DND-41 (cell line): ENCODE results near the gene EPM2A.

ENCODE experiments used
- EZH2 ChIP-seq: IDR thresholded peaks from 3 replicates; pipeline ENCODE4 v1.6.1; 2012; ENCODE audit warnings: borderline replicate concordance, low read depth, mild to moderate bottlenecking, moderate library complexity, low read length, inconsistent platforms; ENCODE audit not compliant: severe bottlenecking
- TF ChIP-seq, protein P1 (sequence below): IDR thresholded peaks from 2 replicates; pipeline ENCODE4 v1.5.1; 2012; ENCODE audit warnings: borderline replicate concordance, low read length, moderate library complexity, mild to moderate bottlenecking; ENCODE audit not compliant: poor library complexity, severe bottlenecking; ENCODE audit errors: extremely low read depth

DNA sequence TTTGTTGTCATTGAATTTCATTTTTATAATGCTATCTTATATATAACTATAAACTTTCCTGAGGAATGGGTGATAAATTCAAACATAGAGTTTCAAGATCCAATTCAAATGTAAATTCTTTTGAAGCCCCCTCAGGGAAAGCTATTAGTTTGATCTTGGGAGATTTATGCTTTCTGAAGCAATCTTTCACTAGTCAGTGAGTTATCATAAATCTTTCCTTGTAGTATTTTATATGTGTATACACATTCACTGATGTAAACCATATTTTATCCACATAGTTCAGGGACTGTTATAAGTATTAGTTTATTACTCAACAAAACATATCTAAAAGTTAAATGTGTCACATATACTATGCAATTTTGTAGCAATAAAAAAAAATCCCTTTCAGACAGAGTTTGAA lies 2.9 kb upstream of the EPM2A start:
- TF ChIP-seq, protein P1, sequence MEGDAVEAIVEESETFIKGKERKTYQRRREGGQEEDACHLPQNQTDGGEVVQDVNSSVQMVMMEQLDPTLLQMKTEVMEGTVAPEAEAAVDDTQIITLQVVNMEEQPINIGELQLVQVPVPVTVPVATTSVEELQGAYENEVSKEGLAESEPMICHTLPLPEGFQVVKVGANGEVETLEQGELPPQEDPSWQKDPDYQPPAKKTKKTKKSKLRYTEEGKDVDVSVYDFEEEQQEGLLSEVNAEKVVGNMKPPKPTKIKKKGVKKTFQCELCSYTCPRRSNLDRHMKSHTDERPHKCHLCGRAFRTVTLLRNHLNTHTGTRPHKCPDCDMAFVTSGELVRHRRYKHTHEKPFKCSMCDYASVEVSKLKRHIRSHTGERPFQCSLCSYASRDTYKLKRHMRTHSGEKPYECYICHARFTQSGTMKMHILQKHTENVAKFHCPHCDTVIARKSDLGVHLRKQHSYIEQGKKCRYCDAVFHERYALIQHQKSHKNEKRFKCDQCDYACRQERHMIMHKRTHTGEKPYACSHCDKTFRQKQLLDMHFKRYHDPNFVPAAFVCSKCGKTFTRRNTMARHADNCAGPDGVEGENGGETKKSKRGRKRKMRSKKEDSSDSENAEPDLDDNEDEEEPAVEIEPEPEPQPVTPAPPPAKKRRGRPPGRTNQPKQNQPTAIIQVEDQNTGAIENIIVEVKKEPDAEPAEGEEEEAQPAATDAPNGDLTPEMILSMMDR: no peak
- TF ChIP-seq EZH2: no peak
